ENCODE results near the gene GFI1. TPM values are rescaled to one million over a fixed set of nuclear protein-coding genes. Genes with fewer than 3 reads are reported as not detected.
A peak's percentile ranks its signal among the peaks of the same experiment; 100 is the strongest.

Gene GFI1
- total RNA-seq, 2 donors from 2014 or later = 35.4 to 78.5 TPM

DNA sequence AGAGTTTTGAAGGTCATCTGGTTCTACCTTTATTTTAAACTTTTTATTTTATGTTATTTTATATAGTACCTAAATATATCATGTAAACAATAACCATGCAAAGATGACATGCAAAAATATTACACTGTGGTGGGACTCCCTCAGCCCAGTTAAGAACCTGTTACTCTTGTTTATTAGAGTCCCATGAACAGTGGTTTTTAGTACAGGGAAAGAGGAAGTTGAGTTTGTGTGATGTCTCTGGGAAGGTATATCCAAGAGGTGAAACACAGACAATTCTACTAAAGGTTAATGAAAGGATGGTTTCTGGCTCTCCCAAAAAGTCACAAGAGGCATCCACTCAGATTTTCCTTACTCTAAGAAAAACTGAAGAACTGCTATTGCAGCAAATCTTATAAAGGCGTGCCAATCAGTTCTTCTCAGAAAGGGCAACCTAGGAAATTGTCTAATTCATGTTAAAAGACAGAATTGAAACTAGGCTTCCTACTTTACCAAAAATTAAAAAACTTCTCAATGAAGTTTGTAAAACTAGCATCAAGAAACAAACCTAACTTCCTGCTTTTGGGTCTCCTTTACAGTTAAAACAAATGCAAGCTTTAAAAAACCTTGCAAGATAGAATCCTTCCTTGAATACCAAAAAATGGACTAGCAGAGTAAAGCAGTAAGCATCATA, 19.9 kb downstream of the GFI1 start:
- Mint-ChIP-seq H3K9me3 (no peaks in the 10 kb centered on the region), H3K27ac (peak overlapping the region; percentile 39 to 90), H3K27me3 (no peaks in the 10 kb centered on the region), H3K36me3 (peaks cover 10% of the 10 kb centered on the region), H3K4me3 (no peak overlapping the region), H3K4me1 (ENCODE audit: low read depth in 2 of 2) (peaks cover 28 to 40% of the 10 kb centered on the region in 2 donors)
- no peak for ATAC-seq
- no peak for DNase-seq (ENCODE audit: low spot score)

DNA sequence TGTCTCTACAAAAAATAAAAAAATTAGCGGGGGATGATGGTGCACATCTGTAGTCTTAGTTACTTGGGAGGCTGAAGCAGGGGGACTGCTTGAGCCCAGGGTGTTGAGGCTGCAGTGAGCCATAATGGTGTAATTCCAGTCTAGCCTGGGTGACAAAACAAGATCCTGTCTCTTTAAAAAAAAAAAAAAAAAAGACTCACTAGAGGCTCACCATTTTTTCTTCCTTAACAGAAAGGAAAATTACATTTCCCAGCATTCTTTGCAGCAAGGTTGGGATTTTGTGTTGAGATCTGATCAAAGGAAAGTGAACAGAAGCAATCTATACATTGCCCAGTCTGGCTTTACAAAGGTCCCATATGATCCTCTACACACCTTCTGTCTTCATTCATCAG, 21.5 kb downstream of the GFI1 start:
- peak overlapping the region; percentile 74 for H3K4me3 Mint-ChIP-seq
- no peaks in the 10 kb centered on the region for H3K9me3 Mint-ChIP-seq
- H3K27ac Mint-ChIP-seq = peak overlapping the region; percentile 90 to 96
- peak; percentile 39 to 61 for ATAC-seq
- no peaks in the 10 kb centered on the region for H3K27me3 Mint-ChIP-seq
- peaks cover 3% of the 10 kb centered on the region for H3K36me3 Mint-ChIP-seq
- DNase-seq (ENCODE audit: low spot score) = no peak
- H3K4me1 Mint-ChIP-seq (ENCODE audit: low read depth in 2 of 2) = peaks cover 40 to 45% of the 10 kb centered on the region in 2 donors

DNA sequence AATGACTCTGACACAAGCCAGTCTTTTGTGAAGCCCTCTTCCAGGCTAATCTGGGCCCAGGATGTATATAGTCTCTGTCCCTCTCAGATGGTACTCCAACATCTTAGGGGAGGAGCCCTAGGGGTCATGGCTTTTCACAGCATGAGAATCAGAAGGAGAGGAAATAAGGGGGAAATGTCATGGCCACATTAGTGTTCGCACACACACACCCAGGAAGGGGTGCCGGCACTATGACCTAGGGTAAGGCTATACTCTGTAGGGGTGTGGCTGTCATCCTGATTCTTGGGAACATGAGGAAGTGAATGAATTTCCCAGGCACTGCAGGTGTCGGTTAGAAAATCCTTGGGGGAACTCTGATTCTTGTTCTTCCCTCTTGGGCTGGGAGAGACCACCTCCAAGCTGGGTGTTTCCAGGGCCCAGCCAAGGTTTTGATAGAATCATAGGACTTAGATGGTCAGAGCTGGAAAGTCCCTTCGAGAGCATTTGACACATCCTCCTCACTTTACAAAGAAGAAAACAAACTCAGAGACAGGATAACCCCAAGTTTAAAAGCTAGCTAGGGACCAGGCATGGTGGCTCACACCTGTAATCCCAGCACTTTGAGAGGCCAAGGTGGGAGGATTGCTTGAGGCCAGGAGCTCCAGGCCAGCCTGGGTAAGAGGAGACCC, 22.0 kb downstream of the GFI1 start:
- H3K4me3 Mint-ChIP-seq = peak overlapping the region; percentile 74
- peak; percentile 77 to 86 for ATAC-seq
- DNase-seq (ENCODE audit: low spot score) = no peak
- H3K27ac Mint-ChIP-seq = peak overlapping the region; percentile 90 to 96
- no peaks in the 10 kb centered on the region for H3K27me3 Mint-ChIP-seq
- peaks cover 43 to 49% of the 10 kb centered on the region in 2 donors for H3K4me1 Mint-ChIP-seq (ENCODE audit: low read depth in 2 of 2)
- no peaks in the 10 kb centered on the region for H3K36me3 Mint-ChIP-seq
- no peaks in the 10 kb centered on the region for H3K9me3 Mint-ChIP-seq

DNA sequence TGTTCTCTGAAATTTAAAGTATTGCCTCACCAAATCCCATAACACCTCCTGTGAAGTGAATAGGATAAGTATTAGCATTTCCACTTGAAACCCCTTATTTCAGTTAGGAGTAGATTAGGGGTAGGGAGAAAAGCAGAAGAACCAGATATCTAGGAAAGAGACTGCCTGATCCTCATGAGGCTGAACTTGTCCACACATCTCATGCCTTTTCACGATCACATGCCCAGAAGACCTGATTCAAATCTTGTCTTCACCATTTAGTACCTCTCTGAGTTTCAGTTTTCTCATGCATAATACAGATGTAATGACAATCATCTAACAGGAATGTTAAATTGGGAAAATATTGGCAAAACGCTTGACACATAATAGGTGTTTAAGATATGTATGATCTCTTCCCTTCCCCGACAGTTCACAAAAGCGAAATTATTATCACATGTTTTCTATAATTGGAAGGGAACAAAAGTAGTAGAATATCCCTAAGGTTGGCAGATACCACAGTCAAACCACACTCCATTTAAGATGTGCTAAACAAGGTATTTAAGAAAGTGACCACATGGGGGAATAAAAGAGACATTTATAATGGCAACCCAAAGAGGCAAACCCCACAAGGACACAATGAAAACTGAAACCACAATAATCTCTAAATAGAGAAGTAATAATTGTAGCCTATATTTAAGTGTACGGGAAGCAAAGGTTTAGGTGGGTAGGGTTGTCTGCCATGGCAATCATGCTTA, 25.2 kb downstream of the GFI1 start:
- no peak for ATAC-seq
- no peak for DNase-seq (ENCODE audit: low spot score)
- Mint-ChIP-seq H3K27ac (peak overlapping the region; percentile 38 to 83), H3K9me3 (no peaks in the 10 kb centered on the region), H3K4me3 (peak overlapping the region; percentile 42), H3K27me3 (no peaks in the 10 kb centered on the region), H3K4me1 (ENCODE audit: low read depth in 2 of 2) (peaks cover 40 to 53% of the 10 kb centered on the region in 2 donors), H3K36me3 (no peaks in the 10 kb centered on the region)

DNA sequence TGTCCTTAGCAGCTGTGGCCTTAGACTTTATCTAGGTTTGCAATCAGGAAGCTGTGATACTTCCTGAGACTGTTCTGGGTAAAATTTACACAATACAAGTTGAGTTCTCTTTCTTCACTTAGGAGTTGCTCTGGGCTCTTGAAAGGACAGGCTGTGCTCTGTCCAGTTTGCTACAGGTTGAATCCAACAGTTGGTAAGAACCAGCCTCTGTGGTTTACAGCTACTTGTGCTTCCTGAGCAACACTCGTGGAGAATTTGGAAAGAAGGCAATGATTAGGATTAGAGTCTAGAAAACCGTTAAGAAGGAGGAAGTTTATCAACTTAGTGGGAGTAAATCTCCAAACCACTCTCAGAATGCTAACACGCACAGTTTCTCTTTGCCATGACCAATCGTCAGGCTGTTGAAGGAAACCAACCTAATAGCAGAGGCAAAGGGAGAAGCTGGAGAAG, 26.8 kb downstream of the GFI1 start:
- peak in 1 of 2 donors; percentile 58 for ATAC-seq
- peaks cover 32 to 38% of the 10 kb centered on the region in 2 donors for H3K4me1 Mint-ChIP-seq (ENCODE audit: low read depth in 2 of 2)
- H3K36me3 Mint-ChIP-seq = no peaks in the 10 kb centered on the region
- H3K9me3 Mint-ChIP-seq = no peaks in the 10 kb centered on the region
- peak overlapping the region; percentile 83 to 86 for H3K27ac Mint-ChIP-seq
- H3K4me3 Mint-ChIP-seq = peak overlapping the region; percentile 76
- H3K27me3 Mint-ChIP-seq = no peaks in the 10 kb centered on the region
- no peak for DNase-seq (ENCODE audit: low spot score)

DNA sequence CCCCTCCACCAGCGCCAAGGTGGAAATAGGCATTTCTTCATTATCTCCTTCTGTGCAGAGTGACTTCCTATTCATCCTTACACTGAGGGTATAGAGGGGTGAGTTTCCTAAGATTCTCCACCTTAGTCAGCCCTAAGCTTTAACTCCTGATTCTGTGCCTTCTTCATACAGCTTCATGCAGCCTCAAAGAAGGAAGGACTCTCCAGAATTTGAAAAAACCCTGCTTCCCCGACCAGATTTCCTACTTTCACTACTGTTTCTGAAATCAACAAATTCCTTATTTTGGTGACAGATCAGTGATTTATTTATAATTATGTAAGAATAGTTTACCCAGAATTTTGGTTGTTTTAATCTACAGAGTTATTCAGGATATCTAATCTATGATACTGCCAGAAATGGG, 28.6 kb downstream of the GFI1 start:
- Mint-ChIP-seq H3K27me3 (no peaks in the 10 kb centered on the region), H3K27ac (no peak overlapping the region)
- ATAC-seq = no peak

DNA sequence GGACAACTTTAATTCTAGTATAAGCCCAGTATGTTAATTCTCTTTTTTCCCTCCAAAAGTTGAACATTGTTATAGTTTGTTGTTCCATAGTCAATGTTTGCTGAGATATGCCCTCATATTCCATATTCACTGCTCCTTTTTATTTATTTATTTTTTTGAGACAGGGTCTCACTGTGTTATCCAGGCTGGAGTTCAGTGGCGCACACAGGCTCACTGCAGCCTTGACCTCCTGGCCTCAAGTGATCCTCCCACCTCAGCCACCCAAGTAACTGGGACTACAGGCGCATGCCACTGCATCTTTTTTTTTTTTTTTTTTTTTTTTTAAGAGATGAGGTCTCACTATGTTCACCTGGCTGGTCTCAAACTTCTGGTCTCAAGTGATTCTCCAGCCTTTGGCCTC, 38.7 kb downstream of the GFI1 start:
- Mint-ChIP-seq H3K36me3 (no peaks in the 10 kb centered on the region), H3K4me1 (ENCODE audit: low read depth in 2 of 2) (peaks cover 6 to 15% of the 10 kb centered on the region in 2 donors), H3K4me3 (no peak overlapping the region), H3K27me3 (no peaks in the 10 kb centered on the region), H3K27ac (no peak overlapping the region), H3K9me3 (no peaks in the 10 kb centered on the region)
- DNase-seq (ENCODE audit: low spot score) (no peak), ATAC-seq (no peak)

More for the DNA sequence above, 28.6 kb downstream of the GFI1 start:
- Mint-ChIP-seq H3K36me3 (no peaks in the 10 kb centered on the region), H3K9me3 (no peaks in the 10 kb centered on the region), H3K4me3 (no peak overlapping the region), H3K4me1 (ENCODE audit: low read depth in 2 of 2) (peaks cover 23 to 26% of the 10 kb centered on the region in 2 donors)
- no peak for DNase-seq (ENCODE audit: low spot score)

DNA sequence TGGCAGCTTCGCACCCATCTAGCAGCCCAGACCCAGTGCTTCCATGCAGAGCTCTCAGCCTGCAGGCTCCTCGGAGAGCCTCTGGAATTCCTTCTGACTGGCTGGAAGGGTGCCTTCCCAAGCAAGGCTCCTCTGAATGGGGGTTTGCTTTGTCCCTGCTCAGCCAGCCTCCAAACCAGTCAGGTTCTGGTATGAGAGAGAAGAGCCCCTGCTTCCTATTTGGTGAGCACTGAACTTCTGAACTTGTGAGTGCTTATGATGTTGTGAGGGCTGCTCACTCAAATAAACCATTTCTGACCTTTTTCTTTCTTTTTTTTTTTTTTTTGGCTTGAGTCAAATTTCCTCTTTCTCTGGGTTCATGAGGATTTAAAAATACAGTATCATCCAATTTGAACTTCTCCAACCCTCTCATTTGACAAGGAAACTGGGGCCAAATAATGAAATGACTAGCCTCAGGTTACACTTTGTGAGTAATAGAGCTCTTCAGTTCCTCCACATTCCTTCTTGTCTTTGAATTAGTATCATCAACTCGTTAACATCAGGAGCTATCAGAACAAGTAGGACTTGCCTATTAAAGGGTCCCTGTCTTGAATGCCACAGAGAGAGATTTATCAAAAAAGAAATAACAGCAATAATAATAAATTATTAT, 39.6 kb downstream of the GFI1 start:
- ATAC-seq = no peak
- Mint-ChIP-seq H3K36me3 (no peaks in the 10 kb centered on the region), H3K27ac (no peak overlapping the region), H3K4me1 (ENCODE audit: low read depth in 2 of 2) (peaks cover 6 to 15% of the 10 kb centered on the region in 2 donors), H3K9me3 (no peaks in the 10 kb centered on the region), H3K4me3 (no peak overlapping the region), H3K27me3 (no peaks in the 10 kb centered on the region)
- no peak for DNase-seq (ENCODE audit: low spot score)

DNA sequence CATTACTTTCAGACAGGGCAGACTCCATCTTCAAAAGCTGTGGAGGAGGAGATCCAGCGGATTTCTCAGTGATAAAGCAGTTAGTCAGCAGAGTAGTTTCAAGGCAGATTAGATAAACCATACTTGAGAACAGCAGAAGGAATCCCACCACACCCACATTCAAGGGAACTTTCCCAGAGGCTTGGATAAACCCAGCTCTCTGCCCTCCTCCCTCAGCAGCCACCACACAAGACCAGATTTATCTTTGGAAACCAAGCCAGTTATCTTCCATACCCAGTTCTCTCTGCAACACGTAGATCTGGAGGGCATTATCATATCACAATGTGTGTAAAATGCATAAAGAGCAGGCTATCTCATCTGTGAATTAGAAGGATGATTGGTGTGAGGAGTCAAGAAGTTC, 40.2 kb downstream of the GFI1 start:
- Mint-ChIP-seq H3K9me3 (no peaks in the 10 kb centered on the region), H3K27ac (no peak overlapping the region), H3K4me3 (no peak overlapping the region), H3K36me3 (no peaks in the 10 kb centered on the region), H3K4me1 (ENCODE audit: low read depth in 2 of 2) (peaks cover 6 to 15% of the 10 kb centered on the region in 2 donors), H3K27me3 (no peaks in the 10 kb centered on the region)
- DNase-seq (ENCODE audit: low spot score) (no peak), ATAC-seq (no peak)

DNA sequence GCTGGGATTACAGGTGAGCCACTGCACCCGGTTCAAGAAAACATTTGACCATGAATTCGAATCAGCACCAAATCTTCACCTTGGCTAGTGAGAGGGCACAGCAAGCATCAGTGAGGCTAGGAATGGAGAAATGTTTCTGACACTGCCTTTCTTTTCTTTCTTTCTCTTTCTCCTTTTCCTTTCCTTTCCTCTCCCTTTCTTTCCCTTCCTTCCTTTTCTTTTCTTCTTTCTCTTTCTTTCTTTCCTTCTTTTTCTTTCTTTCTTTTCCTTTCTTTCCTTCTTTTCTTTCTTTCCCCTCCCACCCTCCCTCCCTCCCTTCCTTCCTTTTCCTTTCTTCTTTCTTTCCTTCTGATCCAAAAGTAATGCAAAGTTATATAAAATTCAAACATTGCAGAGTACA, 40.9 kb downstream of the GFI1 start:
- DNase-seq (ENCODE audit: low spot score) (no peak), ATAC-seq (no peak)
- H3K4me3 Mint-ChIP-seq = no peak overlapping the region
- H3K27me3 Mint-ChIP-seq = no peaks in the 10 kb centered on the region
- no peak overlapping the region for H3K27ac Mint-ChIP-seq
- H3K9me3 Mint-ChIP-seq = no peaks in the 10 kb centered on the region
- no peaks in the 10 kb centered on the region for H3K36me3 Mint-ChIP-seq
- peaks cover 6 to 15% of the 10 kb centered on the region in 2 donors for H3K4me1 Mint-ChIP-seq (ENCODE audit: low read depth in 2 of 2)

DNA sequence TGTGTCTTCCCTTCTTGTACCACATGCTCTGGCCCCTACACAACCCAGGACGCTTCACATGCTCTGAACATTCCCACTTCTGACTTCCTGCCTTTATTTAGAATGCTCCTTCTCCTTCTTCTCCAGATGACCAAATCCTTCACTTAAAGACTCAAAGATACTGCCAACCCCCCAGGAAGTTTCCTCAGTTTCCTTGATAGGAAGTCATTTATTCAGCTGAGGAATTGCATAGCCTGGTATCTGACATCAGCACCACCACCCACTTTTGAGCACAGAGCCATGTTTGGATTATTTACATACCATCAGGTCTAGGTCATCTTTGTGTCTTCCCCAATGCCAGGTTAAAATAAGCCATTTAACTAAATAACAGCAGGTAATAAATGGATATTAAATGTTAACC, 42.4 kb downstream of the GFI1 start:
- DNase-seq (ENCODE audit: low spot score) (no peak), ATAC-seq (no peak)
- H3K27me3 Mint-ChIP-seq = no peaks in the 10 kb centered on the region
- no peaks in the 10 kb centered on the region for H3K36me3 Mint-ChIP-seq
- H3K27ac Mint-ChIP-seq = no peak overlapping the region
- no peak overlapping the region for H3K4me3 Mint-ChIP-seq
- H3K4me1 Mint-ChIP-seq (ENCODE audit: low read depth in 2 of 2) = peaks cover 6 to 14% of the 10 kb centered on the region in 2 donors
- H3K9me3 Mint-ChIP-seq = no peaks in the 10 kb centered on the region

DNA sequence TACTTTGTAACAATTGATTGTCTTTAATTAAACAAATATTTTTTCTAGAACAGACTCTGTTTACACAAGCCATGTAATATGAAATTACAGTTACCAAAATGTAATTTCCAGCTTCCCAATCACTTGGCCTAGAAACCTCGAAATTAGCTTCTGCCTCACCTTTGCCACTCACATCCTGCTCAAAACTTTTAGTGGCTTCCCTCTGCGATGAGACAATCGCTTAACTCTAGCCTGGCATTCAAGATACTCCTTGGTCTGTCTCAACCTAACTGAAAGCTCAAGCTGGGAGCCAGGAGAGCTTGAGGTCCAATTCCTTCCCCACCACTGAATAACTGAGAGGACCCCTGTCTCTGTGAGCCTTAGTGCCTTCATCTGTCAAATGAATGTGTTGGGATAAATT, 42.8 kb downstream of the GFI1 start:
- peaks cover 6 to 9% of the 10 kb centered on the region in 2 donors for H3K4me1 Mint-ChIP-seq (ENCODE audit: low read depth in 2 of 2)
- no peaks in the 10 kb centered on the region for H3K9me3 Mint-ChIP-seq
- H3K27ac Mint-ChIP-seq = no peak overlapping the region

DNA sequence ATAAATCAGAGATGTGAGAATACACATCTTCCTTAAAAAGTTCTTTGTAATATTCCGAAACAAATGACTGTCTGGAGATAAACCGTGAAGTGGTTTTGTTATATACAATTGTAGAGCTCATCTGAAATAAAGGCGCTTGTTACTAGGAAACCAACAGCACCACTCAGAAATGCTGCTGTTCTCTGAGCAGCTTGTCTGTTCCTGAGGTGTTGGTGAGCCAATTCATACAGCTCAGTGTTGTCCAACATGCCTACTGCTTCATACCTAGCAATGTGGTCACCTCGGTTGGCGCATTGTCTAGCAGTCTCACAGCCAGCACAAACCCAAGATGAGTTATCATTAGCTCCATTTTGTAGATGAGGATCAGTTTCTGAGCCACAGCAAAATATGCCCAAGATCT, 44.4 kb downstream of the GFI1 start:
- H3K9me3 Mint-ChIP-seq = no peaks in the 10 kb centered on the region
- peaks cover 6% of the 10 kb centered on the region in 2 donors for H3K4me1 Mint-ChIP-seq (ENCODE audit: low read depth in 2 of 2)

More for the DNA sequence above, 42.8 kb downstream of the GFI1 start:
- no peak for ATAC-seq
- H3K36me3 Mint-ChIP-seq = no peaks in the 10 kb centered on the region
- no peak for DNase-seq (ENCODE audit: low spot score)
- no peaks in the 10 kb centered on the region for H3K27me3 Mint-ChIP-seq
- no peak overlapping the region for H3K4me3 Mint-ChIP-seq

More for the DNA sequence above, 44.4 kb downstream of the GFI1 start:
- no peak for DNase-seq (ENCODE audit: low spot score)
- Mint-ChIP-seq H3K27me3 (no peaks in the 10 kb centered on the region), H3K27ac (no peak overlapping the region), H3K4me3 (no peak overlapping the region), H3K36me3 (no peaks in the 10 kb centered on the region)
- ATAC-seq = no peak
